NCI-H748 treated with DMSO at 0.1 percent for 48 hours (cell line): Measurements from ENCODE around the gene SNCB.

ENCODE experiments used
- DNase-seq: peaks from one replicate; lab custom pipeline; 2025; lab: John Stamatoyannopoulos, UW

The SNCB gene

DNA sequence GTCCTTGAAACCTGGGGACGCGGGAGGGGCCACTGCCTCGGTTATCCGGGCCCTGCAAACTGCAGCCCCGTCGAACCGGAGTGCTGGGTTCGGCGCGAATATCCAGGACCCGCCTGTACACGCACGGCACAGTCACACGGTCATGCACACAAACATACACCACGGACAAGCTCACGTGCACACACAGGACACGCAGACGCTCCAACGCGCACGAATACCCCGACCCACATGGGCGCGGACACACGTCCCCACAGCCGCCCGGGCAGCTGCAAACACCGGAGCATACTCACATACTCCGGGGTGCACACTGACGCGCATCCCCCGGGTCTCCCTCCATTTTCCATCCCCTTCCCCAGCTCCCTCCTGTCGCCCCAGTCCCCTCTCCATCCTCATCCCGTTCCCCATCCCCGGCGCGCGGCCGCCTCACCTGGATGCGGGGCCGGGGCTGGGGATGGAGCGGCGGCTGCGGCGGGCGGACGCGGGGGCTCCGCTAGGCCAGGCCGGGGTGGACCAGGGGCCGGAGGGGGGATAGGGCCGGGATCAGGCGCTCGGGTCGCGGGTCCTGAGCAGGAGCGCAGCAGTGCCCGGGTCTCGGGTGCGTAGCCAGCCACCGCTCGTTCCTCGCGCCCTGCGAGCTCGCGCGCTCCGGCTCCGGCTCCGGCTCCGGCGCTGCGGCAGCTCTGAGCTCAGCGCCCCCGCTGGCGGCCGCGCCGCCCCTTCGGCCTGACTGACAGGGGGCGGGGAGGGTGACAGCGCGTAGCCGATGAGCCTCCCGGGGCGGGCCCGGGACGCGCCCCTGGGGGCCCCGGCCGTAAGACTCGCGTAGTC is at the start of gene SNCB, which contains the start of gene EIF4E1B:
Gene SNCB (minus strand): TSS at position 682 of the 828 bp plus-strand sequence. CDS start 880 bp downstream, outside the sequence.
Gene EIF4E1B (plus strand): TSS at position 823 of the 828 bp plus-strand sequence. CDS start 12,113 bp downstream, outside the sequence.
- DNase-seq: peak; percentile 34

DNA sequence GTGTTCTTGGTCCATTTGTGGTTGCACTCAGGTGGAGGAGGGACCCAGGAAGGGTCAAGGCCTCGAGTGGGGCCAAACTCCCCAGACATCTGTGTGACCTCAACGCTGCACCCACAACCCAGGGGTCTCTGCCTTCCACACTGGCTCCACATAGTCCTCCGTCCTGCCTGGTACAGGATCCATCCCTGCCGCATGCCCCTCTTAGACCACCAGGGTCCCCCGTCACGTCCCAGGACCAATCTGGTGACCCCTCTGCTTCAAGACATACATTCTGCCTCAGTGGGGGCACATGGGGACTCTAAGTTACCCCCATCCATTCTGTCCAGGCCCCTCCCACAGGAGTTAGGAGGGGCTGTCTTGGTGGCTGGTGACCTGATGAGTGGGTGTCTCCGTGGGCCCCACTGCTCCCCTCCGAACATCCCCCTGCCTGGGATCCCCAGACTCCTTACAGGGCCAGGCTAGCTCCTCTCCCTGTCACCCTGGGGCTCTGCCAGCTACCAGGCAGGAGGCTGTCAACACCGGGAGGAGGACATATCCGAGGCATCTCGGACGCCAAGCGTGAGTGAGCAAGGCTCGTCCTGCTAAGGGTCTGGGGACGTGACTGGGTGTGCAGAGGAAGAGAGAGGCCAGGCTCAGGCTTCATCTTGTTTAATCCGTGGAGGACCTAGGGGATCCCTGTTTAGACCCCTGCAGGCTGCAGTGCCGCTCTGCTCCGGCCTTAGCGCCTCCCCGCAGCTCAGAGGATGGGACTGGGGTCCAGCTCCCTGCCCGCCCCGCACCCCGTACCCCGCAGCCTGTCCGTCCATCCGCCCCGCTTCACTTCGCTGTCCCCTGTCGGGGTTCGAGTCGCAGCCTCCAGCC is 49.3 kb upstream of the SNCB start:
- DNase-seq: no peak

DNA sequence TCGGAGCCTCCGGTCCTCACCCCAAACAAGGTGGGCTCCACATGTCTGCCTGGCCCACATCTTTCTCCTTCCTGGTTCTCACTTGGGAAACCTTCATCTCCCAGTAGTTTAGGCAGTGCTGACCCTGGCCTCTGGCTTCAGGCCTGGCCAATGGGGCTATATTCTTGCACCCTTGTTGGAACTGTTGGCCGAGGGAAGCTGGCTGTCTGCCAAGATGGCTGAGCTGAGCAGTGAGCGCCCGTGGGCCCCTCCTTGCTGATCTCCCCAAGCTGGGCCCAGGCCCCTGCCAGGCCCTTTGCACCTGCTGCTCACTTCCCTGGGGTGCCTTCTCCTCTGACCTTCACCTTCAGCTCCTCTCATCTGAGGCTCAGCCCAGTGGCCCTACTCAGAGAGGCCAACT is 48.2 kb upstream of the SNCB start:
- DNase-seq: no peak

DNA sequence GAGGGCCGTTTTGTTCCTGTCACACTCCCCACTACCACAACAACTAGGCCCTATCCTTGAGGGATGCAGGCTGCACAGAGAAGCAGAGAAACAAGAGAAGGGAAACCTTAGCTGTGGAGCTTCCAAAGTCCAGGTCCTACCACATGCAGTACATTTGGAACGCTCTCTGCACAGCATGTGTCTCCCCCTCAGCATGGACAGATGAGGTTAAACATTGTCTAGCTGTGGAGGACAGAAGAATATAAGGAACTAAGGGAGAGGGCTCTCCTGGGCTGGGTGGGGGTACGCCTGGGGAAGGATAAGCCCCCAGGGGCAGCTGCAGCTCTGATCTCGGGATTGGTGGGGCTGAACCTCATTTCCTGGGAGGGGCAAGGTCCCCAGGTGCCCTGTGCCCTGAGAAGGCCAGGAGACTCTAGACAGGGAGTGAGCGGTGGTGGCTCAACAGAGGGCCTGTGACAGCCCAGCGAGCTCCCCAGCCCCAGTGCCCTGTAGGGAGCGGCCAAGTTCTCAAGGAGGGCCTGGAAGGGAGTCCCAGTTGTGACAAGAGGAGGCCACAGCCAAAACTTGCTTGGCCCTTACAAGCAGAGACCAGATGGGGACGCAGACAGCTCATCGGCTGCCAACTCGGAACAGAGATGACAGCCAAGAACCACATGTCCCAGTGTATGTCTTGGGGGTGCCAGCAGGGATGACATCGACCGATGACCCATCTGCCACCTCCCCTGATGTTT is 47.0 kb upstream of the SNCB start:
- no peak for DNase-seq

DNA sequence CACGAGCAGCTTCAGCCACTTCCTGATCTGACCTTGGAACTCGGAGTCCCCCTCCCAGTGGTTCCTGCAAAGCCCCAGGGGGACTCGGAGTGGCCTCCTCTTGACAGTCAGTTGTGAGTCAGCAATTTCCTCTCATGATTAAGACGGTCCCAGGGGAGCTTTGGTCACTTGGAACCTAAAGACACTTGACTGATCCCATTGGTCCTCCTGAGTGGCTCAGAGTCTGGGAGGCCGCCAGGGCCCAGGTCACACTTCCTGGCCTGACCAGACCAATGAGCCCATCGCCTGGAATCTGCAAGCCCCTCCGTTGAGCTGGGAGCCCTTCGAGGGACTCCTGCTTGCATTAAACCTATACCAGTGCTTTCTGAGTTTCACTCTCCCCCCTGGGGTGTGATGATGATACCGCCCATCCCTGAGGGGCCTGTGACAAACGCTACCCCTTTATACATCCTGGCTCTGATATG is 46.1 kb upstream of the SNCB start:
- no peak for DNase-seq

DNA sequence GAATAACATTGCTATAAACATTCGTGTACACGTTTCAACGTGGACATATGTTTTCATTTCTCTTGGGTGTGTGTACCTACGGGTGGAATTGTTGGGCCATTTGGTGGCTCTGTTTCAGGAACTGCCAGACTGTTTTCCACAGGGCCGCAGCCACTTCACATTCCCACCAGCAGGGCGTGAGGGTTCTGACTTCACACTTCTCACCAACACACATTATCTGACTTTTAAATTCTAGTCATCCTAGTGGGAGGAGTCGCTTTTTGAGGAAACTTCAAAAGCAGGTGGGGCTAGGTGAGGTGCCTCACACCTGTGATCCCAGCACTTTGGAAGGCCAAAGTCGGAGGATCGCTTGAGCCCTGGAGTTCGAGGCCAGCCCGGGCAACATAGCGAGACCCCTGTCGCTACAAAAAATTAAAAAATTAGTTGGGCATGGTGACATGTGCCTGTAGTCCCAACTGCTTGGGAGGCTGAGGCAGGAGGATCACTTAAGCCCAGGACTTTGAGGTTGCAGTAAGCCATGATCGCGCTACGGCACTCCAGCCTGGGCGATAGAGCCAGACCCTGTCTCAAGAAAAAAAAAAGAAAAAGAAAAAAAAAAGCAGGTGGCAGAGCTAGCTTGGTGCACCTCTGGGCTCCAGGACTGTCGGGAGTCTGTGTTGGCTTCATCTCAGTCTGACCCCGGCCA is 45.5 kb upstream of the SNCB start:
- DNase-seq: no peak

DNA sequence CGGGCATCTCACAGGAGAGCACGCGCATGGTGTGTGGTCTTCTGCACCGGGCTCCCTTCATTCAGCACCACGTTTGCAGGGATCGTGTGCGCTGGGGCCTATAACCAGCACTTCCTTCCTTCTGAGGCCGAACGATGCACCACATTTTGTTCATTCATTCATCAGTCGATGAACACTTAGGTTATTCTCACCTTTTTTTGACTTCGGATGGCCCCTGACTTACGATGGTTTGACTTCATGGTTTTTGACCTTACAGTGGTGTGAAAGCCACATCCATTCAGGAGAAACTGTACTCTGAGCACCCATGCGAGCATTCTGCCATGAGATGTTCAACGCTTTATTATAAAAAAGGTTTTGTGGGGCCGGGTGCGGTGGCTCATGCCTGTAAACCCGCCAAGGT is 44.5 kb upstream of the SNCB start:
- DNase-seq: no peak

DNA sequence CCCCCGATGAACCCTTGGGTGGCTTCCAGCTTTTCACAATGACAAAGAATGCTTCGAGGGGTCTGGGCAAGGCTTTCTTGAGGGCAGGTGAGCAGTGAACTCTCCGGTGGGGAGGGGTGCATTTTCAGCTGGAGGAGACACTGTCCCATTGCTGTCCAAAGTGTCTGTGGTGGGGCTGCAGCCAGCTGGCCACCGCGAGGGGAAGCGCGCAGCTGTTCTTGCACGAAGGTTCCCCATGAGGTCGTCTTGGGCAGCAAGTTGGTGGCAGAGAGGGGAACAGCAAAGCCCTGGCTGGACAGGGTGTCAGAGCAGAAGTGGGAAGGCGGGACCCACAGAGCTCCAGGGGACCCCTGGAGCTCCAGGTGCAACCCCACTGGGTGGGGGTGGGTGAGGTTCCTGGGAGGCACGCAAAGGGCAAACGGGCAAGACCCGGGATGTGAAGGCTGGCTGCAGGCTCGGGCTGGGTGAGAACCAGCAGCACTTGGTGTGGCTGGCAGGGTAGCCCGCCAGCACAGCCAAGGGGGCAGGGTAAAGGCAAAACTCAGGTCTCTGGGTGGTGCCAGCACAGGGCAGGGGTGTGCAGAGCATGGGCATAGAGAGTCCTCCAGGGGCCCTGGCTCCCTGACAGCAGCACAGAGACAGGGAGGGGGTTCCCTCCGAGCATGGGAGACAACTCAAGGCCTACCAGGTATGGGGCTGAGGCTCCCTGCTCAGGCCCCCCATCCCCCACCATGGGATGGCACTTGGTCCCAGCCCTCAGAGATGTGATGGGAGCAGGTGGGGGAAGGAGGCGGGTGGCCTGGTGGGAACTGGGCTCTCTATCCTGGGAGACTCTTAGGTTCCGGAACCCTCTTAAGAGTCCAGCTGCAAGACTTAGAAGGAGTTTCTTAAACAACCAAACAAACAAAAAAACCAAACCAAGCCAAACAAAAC is 43.6 kb upstream of the SNCB start:
- no peak for DNase-seq

DNA sequence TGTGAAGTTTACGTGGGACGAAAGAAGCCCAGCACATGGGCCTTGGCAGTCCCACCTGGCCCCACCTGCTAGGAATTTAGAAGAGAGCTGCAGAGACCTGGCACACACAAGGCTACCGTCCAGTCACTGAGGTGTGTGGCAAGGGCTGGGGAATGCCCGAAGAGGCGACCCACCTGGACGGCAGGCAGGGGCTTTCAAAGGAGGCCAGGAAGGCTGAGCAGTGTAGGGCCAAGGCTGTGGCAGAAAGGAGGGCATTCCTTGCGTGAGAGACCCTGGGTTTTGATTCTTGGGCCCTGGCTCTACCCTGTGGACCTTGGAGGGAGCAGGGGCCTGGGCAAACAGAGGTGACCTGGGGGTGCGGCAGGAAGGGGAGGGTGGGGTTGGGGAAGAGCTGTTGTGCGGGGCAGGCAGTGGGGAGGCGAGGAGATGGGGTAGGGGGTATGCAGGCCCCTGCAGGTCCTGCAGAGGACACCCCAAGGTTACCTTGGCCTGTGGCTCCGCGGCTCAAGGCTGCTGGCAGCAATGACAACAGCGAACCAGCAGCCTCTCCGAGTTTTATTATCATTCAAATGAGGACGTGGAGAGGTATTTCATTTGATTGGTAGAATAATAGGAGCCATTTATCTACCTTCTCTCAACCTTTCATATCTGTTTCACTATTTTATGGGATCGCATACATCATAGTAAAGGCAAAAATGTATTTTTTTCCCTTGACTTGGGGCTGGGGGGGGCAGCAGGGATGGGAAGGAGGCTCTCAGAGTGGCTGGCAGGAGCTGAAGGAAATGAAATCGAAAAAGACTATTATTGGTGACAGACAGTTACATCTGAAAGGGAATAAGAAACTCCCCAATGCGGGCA is 41.8 kb upstream of the SNCB start:
- no peak for DNase-seq

DNA sequence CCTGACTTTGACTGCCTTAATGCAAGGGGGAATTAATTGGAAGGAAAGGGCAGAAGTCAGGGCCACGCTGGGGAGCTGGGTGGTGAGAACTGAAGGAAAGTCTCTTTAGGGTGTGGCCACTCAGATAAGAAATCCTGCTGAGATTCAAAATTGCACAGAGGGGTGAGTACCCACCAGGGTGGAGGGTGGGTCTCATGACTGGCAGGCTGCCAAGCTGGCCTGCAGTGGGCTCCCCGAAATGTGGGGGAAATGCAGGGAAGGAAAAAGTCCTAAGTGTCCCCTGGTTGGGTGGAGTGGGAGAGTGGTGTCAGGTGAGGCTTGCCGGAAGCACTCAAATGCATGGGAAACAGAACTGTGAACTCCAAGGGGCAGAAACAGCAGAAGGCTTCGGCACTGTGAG is 41.1 kb upstream of the SNCB start:
- DNase-seq: no peak

DNA sequence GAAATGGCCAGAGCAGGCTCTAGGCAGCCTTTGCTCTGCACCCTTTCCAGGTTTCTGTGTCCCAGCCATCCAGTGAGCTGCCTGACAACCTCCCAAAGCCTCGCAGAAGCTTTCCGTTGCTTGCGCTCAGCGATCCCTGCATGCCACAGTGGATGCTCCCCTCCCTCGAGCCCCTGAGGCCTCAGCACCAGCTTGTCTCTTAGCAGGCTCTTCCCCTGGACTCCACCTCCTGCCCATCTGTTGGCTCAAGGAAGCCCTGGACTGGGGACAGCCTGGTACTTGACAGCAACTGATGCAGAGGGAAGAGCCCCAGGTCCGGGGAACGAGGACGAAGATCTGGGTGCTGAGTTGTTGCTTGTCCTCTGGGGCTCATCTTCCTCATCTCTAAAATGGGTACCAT is 40.1 kb upstream of the SNCB start:
- DNase-seq: no peak

DNA sequence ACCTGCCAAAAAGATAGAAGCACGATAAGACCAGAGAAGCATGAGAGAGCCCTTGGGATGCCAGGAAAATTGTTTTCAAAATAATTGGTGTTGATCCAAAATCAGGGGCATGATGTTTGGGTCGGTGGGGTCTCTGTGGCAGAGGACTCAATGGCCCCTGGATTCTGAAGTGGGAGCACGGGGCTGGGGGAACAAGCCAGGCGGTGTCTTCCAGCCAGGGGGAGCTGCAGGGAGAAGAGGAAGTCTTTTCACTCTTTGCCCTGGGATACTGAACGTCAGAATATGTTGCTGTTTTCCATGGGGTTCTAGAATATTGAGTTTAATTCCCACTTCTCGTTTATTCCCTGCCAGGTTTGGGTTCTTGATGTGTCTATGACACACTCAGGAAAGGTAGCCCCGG is 37.3 kb upstream of the SNCB start:
- DNase-seq: no peak

DNA sequence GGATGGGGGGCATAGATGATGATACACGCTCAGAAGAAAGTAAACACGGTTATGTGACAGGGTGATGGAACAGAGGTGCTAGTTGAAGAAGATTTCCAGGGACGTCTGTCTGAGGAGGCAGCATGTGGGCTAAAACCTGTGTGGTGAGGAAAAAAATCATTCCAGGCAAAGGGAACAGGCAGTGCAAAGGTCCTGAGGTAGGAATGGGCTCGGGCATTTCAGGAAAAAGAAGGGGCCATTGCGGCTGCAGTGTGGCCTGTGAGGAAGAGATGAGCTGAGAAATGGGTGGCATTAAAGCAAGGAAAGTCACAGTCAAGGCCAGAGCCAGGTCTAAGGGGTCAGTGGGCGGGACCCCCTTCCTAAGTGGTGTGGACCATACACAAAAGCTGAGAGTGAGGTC is 35.2 kb upstream of the SNCB start:
- no peak for DNase-seq

DNA sequence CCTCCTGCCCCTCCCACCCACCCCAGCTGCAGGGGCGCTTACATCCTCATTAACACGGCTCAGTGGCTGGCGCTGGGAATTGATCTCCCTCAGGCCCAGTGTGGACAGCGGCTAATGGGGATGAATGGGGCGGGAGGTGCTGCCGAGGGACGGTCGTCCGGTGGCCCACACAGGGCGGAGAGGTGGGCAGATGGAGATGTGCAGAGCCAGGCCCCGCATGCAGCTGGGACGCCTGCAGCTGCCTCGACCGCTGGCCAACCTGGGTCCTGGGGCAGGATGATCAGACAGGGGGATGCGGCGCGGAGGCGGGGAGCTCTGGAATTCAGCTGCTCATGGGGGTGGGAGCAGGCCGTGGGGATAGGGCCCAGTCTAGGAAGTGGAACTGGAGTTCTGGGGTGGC is 34.6 kb upstream of the SNCB start:
- DNase-seq: no peak

DNA sequence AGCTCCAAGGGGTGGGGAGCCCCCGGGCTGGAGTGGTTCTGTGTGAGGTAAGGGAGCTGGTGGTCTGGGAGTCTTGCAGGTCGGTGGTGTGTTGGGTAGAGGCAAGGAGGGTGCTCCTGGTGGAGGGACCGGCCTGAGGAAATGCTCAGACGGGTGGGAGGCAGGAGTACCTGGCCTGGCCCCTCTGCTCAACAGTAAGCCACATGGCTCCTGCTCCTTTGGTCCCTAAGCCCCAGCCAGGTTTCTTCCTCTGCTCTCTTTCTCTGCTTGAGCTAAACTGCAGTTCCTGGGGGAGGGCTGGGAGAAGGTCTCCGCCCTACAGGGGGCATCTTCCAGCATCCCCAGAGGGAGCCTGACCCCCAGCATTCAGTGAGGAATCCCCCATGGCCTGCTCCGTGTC is 34.1 kb upstream of the SNCB start:
- no peak for DNase-seq

DNA sequence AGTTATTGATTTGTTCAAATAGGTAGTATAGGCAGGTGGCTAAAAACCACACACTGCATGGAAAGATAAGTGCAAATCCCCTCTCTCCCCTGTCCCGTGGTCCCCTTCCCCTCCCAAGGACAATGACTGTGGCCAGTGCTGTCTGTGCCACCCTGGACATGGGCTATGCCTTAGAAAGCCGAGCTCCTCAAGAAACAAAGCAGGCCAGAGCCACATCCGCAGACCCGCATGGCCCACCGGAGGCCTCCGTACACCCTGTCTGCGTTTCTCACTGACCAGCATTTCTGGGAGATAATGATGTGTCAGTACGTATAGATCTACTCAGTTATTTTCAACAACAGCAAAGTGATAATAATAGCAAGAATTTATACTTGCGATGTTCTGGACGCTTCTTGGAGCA is 33.2 kb upstream of the SNCB start:
- DNase-seq: no peak

DNA sequence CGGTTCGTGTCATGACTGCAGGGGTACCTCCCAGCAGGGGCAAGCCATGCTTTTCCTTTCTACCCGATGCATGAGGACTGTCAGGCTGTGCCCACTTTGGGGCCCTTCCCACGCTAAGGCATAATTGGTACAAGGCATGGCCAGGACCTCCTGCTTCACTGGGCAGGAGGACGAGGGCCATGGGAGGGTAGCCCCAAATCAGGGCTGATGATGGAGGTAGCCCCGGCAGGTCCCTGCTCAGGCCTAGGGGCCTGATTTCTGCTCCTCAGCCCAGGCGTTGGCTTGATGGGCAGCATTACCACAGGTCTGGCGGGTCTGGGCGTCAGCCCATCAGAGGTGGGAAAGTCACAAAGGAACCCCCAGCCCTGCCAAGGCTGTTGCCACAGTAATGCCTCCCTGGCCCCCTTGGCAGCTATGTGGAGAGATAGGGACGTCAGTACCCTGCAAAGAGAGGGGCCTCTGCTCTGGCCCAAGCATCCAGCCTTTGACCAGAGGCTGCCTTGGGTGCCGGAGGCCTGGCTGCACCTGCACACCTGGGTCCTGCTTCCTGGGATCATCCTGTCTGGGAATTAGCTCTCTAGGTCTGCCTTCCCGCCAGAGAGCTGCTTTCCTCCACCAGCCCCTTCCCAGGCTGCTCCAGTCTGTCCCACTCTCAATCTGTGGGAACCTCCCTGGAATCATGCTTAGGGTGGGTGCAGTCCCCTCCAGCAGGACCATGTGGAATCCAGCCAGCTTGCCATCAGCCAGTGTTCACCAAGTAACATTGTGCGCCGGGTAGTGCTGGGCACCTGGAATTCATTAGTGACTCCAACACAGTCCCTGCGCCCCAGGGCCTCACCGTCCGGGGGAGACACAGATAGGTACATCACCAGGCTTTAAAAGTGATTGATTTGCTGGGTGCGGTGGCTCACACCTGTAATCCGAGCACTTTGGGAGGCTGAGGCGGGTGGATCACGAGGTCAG is 32.3 kb upstream of the SNCB start:
- no peak for DNase-seq

DNA sequence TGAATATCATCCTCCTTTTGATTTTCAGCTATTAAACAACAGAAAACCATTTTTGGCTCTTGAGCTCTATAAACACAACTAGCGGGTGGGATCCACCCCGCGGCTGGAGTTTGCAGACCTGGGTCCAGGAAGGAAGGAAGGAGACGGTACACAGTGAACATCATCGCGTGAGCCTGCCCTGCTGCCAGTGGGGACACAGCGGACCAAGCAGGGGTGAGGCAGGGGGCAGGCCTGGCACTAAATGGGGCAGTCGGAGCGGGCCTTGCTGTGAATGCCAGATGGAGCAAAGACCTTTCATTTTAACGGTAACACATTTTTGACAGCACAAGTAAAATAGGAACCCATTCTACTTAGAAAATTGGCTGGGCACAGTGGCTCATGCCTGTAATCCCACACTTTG is 31.3 kb upstream of the SNCB start:
- no peak for DNase-seq
